ENCODE data around the gene TTPAL.

TTPAL gene

DNA sequence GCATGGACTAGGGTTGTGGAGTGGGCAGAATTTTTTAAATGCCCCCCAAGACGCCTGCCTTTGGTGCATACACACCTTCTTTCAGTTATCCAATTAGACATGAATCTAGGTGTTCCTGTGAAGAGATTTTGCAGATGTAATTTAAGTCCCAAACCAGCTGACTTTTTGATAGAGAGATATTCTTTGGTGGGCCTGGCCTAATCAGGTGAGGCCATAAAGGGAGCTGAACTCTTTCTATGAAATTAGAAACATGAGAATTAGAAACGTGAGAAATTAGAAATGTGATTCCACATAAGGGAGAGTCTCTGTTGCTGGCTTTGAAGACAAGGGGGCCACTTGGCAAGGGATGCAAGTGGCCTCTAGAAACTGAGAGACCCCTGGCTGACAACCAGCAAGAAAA is 36.4 kb upstream of the TTPAL start:
- in situ Hi-C loops (cut with HindIII; ENCODE audit: low sequenced_read_pairs), result no loop called here

DNA sequence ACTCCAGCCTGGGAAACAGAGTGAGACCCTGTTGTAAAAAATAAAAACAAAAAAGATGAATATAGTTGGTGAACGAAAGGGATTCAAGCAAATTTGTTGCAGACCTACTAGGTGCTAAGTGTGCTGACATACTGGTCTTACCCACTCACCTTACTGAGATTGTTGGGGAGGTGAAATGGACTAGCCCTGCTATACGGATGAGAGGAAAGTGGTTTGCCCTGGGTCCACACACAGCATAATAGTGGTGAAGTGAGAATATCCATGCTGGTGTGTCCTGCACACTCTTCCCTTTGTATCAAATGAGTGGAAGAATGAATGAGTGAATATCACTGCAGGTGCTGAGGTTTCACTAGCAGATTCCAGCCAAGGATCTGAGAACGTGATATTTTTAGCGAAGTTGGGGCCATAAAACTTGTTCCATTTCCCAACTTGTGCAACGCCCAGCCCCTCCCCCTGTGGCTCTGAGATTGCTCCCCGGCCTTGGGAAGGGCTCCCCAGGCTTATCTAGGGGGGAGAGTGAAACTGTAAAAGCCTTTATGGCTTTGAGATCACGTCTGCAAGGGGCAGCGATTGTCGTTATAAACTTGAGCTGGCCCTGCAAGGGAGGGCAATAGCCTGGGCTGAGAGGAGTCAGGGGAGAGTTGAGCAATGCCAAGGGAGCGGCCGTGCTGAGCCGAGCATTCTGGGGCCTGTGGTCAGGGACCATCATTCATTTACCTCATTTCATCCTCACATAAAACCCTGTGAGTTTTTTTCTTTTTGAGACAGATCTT is 33.2 kb upstream of the TTPAL start:
- in situ Hi-C loops (cut with HindIII; ENCODE audit: low sequenced_read_pairs), result no loop called here

DNA sequence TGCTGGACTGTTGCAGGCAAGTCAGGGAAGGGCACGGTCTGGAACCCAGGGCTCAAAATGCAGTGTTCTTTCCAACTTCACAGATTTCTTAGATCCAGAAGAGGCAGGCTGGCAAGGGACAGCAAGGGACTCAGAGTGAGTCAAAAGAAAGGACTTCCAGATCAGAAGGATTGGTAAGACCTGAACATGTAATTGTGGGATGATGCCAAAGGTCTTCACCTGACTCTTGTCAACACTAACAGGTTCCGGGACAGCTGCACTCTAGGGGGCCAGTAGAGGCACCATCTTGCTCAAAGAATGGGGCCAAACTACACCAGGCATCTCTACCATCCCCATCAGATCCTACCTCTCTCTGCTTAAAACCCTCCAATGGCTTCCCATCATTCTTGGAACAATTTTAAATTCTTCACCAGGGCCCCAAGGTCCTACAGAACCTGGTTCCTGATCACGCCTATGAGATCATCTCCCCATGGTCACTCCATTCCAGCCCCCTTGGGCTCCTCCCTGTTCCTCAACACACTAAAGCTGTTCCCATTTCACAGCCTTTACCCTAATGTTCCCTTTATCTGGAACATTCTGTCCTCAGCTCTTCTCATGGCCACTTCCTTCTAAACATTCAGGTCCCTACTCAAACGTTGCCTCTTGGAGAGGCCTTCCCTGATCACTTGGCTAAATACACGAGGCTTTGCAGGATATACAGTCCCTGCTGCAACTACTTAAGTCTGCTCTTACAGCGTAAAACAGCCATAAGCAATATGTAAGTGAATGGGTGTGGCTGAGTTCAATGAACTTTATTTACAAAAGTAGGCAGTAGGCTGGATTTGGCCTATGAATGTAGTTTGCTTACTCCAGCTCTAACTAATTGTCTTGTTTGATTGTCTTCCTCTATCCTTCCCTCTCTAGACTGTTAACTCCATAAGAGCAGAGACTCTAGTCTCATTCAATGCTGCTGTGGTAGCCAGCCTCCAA is 29.6 kb upstream of the TTPAL start:
- in situ Hi-C loops (cut with HindIII; ENCODE audit: low sequenced_read_pairs), result no loop called here

DNA sequence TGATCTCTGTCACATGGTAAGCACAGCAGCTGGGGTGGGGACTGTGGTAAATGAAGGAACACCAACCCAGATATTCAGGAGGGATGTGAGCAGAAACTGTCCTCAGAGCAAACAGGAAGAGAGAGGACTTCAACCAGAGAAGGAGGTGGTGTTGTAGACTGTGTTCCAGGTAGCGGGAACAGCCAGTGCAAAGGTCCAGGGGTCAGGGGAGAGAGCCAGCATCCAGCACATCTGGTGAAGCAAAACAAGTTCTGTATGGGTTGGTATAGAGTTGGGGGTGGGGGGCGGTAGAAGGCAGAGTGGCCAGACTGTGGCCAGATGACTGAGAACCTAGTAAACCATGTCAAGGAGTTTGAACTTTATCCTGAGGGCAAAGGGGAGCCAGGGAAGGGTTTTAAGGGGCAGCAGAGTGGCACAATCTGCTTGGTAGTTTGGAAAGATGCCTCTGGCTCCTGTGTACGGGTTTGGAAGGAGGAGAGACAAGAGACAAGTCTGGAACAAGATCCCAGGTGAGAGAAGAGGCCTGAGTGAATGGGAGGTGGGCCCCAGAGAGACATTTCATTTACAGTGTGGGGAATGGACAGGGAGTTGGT is 27.8 kb upstream of the TTPAL start:
- in situ Hi-C loops (cut with HindIII; ENCODE audit: low sequenced_read_pairs), result no loop called here

DNA sequence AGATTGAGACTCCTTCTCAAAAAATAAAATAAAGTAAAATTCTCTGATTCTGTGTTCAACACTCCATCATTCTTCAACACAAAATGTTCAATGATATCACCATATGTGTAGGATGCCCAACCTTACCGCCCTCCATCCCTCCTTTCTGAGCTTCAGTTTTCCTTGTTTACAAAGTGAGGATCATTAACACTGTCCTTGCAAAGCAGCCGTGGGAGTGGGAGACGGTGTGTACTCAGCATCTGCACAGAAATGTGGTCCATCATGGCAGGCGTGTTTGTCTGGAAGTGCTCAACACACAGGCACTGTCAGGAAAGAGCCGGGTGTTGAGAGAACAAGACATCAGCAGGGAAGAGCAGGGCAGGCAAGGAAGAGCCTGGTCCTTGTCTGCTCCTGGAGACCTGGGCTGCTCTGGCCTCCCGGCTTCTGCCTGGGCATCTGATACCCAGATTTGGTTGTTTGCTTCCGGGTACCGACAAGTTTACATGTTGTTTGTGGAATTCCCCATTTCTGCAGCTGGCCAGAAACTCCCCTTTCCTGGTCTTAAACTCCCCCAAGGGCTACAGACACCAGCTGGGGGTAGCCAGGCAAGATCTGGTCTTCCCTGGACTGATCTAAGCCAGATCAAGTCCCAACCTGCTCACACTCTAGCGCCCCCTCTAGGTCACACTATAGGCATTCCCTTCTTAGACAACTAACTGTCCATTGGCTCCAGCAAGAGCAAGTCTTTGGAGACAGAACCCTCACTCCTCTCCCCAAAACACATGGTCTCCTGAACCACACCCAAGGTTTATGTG is 26.7 kb upstream of the TTPAL start:
- in situ Hi-C loops (cut with HindIII; ENCODE audit: low sequenced_read_pairs), result no loop called here

DNA sequence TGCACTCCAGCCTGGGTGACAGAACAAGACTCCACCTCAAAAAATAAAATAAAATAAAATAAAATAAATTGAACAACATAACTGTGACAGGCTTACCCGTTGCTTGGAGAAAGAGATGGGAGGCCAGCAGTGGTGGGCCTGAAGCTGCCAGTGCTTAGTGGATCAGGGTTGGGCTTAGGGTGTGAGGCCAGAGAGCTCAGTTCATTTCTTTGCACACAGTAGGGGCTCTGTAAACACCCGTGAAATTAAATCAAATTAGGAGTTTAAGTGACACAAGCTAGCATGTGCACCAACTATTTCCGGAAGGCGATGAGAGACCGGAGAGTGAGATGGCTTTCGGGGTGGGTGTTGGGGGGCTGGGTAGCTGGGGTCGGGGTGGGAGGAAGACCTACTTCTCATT is 25.8 kb upstream of the TTPAL start:
- in situ Hi-C loops (cut with HindIII; ENCODE audit: low sequenced_read_pairs), result no loop called here

DNA sequence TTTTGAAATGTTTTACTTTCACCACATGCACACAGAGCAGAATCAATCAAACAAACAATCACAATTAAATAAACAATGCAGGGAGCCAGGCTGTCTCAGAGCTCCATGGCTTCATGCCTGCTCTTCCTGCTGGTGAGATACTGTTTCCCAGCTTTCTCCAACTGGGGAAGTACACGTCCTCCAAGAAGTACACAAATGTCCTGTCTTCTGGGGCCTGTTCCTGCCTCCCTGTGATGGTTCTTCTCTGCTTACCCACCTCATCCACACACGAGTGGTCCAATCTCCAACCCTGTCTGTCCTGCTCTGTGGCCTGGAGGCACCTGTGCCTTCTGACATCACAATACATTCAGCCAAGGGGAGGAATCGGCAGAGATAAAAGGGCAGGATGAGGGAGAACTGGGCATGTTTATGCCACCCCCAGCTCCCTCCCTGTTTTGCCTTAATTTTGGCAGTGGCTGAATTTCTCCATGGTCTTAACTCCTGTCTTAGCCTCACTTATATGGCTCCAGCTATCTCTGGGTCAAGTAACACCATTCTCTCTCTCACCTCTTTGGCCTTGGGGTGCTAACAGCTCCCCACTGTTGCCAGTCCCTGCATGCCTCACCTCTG is 25.3 kb upstream of the TTPAL start:
- in situ Hi-C loops (cut with HindIII; ENCODE audit: low sequenced_read_pairs), result no loop called here

DNA sequence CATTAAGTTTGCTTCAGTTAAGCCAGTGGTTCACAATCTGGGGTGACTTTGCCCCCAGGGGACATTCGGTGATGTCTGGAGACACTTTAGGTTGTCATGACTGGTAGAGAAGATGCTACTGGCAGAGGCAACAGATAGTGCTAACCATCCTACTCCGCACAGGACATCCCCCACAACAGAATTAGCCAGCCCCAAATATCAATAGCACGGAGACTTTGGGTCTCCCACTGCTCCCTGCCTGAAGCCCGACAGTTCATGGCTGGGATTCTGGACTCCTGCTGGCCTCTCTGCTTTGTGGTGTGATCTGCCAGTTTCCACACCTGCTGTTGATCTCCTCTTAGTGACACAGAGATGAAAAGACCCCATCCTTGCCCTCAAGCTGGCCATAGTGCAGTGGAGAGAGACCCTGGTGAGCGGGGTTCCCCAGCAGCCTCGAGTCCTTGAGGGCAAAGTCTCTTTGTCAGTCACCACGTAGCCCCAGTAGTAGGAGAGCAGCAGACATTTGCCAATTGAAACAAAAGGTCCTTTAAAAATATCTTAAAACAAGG is 24.7 kb upstream of the TTPAL start:
- in situ Hi-C loops (cut with HindIII; ENCODE audit: low sequenced_read_pairs), result no loop called here

DNA sequence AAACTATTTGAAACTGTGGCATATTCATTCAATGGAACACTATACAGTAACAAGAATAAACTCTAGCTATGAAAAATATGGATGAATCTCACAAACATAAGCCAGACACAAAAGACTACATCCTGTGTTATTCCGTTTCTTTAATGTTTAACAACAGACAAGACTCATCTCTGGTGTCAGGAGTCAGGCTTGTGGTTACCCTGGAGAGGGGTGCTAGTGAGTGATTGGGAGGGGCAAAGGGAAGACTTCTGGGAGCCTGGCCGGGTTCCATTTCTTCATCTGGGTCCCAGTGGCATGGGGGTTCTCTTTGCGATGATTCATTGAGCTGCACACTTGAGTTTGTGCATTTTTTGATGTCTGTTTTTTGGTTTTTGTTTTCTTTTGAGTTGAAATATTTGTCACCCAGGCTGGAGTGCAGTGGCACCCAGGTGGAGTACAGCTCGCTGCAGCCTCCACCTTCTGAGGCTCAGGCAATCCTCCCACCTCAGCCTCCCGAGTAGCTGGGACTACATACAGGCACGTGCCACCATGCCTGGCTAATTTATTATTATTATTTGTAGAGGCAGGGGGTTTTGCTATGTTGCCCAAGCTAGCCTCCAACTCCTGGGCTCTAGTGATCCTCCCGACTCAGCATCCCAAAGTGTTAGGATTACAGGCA is 21.2 kb upstream of the TTPAL start:
- in situ Hi-C loops (cut with HindIII; ENCODE audit: low sequenced_read_pairs), result no loop called here

DNA sequence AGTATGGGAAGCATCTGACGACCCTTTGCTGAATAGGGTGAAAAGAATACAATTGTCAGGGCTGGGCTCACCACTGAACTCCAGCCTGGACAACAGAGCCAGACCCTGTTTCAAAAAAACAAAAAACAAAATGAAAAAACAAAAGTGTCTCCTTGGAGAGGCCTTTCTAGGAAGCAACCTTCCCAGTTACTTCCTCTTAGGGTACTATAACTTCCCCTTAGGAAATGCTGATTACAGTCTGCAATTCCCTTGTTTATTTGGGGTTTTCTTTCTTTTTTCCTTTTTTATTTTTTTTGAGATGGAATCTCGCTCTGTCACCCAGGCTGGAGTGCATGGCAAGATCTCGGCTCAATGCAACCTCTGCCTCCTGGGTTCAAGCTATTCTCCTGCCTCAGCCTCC is 20.5 kb upstream of the TTPAL start:
- in situ Hi-C loops (cut with HindIII; ENCODE audit: low sequenced_read_pairs), result no loop called here

DNA sequence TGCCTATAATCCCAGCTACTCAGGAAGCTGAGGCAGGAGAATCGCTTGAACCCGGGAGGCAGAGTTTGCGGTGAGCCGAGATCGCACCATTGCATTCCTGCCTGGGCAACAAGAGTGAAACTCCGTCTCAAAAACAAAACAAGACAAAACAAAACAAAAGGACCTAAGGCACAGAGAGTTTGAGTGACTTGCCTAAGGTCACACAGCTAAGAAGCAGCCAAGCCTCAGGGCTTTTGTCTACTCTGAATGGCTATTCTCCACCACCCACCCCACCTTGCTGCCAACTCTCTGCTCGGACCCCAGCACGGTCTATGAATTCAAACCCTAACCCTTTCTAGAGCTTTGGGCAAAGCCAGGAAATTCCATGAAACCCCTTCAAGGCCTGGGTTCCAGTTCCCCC is 19.1 kb upstream of the TTPAL start:
- in situ Hi-C loops (cut with HindIII; ENCODE audit: low sequenced_read_pairs), result no loop called here

DNA sequence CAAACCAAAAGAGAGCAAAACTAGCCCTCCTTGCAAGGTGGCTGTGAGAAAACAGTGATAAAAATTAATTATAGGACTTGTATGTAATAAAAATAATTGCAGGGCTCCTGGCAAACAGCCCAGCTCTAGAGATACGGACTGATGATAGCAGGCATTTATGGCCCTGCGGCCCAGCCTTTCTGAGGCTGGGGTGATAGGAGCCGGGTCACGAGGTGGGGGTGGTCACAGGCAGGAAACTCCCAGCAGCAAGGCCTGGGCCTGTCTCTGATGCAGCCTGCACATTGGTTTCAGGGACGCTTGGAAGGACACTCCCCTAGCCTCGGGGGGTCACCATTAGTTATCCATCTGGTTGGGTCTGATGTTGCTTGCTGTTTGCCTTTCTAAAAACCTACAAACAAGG is 18.7 kb upstream of the TTPAL start:
- in situ Hi-C loops (cut with HindIII; ENCODE audit: low sequenced_read_pairs), result no loop called here

DNA sequence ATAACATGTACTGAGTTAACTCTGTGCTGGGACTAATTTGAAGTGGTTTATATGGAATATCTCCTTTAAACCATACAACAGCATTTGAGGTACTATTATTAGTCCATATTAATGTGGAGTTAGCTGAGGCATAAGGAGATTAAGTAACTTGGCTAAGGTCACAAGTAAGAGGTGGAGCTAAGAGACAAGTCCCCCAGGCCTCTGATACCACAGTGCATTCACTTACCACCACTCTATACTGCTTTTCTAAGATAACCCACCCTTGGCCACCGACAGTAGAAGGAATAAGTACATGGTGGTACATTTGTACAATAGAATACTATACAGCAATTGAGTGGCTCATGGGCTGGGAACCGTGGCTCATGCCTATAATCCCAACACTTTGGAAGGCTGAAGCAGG is 16.4 kb upstream of the TTPAL start:
- in situ Hi-C loops (cut with HindIII; ENCODE audit: low sequenced_read_pairs), result no loop called here

DNA sequence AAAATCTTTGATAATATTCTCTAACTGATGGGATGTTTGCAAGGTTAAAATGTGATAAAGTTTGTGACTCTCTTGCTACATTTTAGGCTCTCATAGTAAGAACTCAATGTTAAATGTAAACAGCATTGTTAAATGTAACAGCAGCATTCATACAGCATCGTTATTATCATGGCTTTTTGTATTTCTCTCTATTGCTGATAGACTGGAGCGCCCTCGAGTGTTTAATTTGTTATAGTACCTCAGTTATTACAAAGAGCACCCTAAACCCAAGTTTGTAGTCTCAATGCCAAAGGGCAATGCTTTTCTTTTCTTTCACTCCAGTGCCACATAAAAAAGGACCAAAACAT is 14.9 kb upstream of the TTPAL start:
- in situ Hi-C loops (cut with HindIII; ENCODE audit: low sequenced_read_pairs), result no loop called here

DNA sequence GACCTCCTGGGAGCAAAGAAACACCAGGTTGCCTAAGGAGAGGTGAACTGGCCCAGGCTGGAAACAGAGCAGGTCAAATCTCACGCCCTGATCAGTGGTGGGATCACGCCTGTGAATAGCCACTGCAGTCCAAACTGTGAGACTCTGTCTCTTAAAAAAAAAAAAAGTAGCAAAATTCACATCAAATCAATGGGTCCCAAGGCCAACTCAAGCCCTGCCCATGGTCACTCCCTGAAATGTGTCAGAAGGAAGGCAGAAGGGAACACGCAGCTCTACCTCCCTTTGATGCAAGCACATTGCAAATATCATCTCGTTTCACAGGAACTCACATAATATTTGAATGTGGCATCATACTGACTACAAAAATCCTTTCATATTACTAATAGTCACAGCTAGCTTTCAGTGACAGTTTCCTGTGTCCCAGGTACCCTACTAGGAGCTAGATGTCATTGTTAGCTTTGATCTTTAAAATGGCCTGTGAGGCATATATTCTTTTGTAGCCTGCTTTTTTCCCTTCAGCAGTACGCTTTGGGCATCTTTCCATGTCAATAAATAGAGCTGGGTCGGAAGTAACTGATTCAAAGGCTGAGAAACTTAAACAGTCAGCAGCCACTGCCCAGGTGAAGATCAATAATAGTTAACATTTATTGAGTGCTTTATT is 14.4 kb upstream of the TTPAL start:
- in situ Hi-C loops (cut with HindIII; ENCODE audit: low sequenced_read_pairs), result no loop called here

DNA sequence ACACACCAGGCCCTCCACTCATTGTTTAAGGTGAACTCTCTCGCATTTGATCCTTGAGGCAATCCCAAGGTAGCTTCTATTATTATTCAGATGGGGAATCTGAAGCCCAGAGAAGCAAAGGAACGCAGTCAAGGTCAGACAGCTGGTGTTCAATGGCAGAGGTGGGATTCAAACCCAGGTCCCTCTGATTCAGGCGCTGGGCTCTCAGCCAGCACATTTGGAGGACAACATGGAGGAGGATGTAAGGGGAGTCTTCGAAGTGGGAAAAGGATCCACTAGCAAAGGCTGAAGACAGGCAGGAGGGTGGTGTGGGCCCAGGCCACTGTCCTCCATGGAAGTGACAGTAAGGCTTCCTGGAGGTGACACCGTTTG is 13.9 kb upstream of the TTPAL start:
- in situ Hi-C loops (cut with HindIII; ENCODE audit: low sequenced_read_pairs), result no loop called here

DNA sequence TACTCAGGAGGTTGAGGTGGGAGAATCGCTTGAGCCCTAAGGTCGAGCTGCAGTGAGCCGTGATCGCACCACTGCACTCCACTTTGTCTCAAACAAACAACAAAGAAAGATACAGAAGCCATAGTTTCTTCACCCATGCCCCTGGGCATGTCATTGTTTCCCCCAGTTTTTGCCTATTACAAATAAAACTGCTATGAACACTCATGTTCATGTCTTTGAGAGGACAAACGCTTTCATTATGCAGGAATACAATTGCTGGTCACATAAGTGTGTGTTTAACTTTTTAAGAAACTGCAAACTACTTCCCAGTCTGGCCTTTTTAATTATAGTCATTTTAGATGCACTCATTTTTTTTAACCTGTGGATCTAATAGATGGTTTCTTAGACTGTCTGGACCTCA is 12.2 kb upstream of the TTPAL start:
- in situ Hi-C loops (cut with HindIII; ENCODE audit: low sequenced_read_pairs), result no loop called here

DNA sequence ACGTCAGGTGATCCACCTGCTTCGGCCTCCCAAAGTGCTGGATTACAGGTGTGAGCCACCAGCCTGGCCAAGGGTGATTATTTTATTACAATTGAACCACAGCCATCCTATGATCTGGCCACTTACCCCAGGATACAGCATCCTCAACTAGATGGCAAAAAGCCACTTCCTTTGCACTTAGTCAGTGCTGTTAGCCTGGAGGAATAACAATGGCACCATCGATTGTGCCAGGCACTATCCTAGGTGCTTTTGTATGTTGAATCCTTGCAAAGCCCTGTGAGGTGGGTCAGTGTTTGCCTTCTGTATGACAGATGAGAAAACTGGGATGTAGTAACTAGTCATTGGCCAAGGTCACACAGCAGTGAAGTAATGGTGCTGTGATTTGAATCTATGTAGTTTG is 11.2 kb upstream of the TTPAL start:
- in situ Hi-C loops (cut with HindIII; ENCODE audit: low sequenced_read_pairs), result no loop called here

DNA sequence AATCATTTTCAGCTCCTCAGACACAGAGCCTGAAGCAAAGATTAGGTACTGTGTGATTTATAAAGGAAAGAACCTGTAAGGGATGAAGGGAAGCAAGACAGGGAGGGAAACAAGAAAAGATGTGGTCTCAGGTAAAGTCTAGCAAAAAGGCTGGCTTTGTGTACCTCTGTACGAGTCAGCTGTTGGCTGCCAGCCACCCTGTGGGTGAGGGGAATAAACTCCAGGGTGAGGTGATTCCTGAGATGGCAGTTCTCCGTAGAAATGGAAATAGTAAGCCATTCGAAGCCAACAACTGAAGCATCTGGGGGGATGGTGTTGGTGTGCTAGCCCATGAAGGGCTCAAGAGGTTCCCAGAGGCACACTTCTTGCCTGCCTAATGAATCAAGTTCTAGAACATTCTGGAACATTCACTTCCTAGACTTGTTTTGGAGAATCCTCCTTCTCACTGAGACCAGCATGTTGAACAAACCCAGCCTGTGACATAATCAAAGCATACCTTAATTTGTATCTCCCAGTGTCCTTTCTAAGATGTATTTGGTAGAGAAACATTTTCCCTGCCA is 10.6 kb upstream of the TTPAL start:
- in situ Hi-C loops (cut with HindIII; ENCODE audit: low sequenced_read_pairs), result loop anchor here (5.0 kb wide), 2 partner anchors 68 to 143 kb away; no protein-coding TSS in a partner anchor

All from endothelial cell of hepatic sinusoid (primary cell).